ENCODE measurements around the gene ZFC3H1.

The ZFC3H1 gene

GRCh38 chr12:71682466-71682865 is 18.8 kb upstream of the ZFC3H1 start:
- no peak for DNase-seq (ENCODE audit: low read depth in 2 of 2)
- TF ChIP-seq, protein P1, sequence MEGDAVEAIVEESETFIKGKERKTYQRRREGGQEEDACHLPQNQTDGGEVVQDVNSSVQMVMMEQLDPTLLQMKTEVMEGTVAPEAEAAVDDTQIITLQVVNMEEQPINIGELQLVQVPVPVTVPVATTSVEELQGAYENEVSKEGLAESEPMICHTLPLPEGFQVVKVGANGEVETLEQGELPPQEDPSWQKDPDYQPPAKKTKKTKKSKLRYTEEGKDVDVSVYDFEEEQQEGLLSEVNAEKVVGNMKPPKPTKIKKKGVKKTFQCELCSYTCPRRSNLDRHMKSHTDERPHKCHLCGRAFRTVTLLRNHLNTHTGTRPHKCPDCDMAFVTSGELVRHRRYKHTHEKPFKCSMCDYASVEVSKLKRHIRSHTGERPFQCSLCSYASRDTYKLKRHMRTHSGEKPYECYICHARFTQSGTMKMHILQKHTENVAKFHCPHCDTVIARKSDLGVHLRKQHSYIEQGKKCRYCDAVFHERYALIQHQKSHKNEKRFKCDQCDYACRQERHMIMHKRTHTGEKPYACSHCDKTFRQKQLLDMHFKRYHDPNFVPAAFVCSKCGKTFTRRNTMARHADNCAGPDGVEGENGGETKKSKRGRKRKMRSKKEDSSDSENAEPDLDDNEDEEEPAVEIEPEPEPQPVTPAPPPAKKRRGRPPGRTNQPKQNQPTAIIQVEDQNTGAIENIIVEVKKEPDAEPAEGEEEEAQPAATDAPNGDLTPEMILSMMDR (IDR thresholded peaks at IDR 0.05; ENCODE audit: low read depth, low read length), result no peak
- H3K4me3 ChIP-seq (replicated peaks in 1 of 2; ENCODE audit: low read depth in 2 of 2, low read length in 2 of 2), result no peak overlapping the region

DNA sequence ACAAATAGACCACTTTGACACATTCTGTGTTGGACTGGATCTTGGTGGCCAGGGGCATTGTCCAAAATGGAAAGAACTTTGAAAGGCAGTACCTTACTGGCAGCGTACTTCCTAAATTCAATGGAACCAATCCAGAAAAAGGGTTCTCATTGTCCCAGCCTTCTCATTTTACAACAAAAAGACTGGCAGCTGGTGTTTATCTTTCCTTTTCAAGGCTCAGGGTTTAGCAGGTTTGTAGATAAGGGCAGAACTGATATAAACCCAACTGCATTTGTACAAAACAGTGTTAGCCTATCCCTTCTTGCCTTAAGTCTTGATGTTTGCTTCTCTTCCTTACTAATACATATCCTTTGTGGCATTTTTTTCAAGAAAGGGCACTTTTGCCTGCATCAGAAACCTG is 8.2 kb upstream of the ZFC3H1 start:
- H3K4me3 ChIP-seq (replicated peaks in 1 of 2; ENCODE audit: low read depth in 2 of 2, low read length in 2 of 2), result no peak overlapping the region
- TF ChIP-seq, protein P1 (IDR thresholded peaks at IDR 0.05; ENCODE audit: low read depth, low read length), result no peak
- no peak for DNase-seq (ENCODE audit: low read depth in 2 of 2)

- H3K4me3 ChIP-seq (replicated peaks in 1 of 2; ENCODE audit: low read depth in 2 of 2, low read length in 2 of 2), result no peak overlapping the region
- TF ChIP-seq, protein P1 (IDR thresholded peaks at IDR 0.05; ENCODE audit: low read depth, low read length), result no peak
- DNase-seq (ENCODE audit: low read depth in 2 of 2), result no peak
Measured at GRCh38 chr12:71671311-71671710, 7.7 kb upstream of the ZFC3H1 start.

DNA sequence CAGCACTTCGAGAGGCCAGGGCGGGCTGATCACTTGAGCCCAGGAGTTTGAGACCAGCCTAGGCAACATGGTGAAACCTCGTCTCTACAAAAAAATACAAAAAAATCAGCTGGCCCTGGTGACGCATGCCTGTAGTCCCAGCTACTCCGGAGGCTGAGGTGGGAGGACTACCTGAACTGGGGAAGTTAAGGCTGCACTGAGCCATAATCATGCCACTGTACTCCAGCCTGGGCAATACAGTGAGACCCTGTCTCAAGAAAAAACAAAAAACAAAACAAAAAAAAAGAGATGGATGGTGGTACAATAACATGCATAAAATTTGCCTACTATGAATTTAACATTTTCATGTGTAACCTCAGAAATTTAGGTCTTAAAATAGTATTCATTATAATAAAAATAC is 2.6 kb upstream of the ZFC3H1 start:
- DNase-seq (ENCODE audit: low read depth in 2 of 2), result no peak
- no peak overlapping the region for H3K4me3 ChIP-seq (replicated peaks in 1 of 2; ENCODE audit: low read depth in 2 of 2, low read length in 2 of 2)
- TF ChIP-seq, protein P1 (IDR thresholded peaks at IDR 0.05; ENCODE audit: low read depth, low read length), result no peak

DNA sequence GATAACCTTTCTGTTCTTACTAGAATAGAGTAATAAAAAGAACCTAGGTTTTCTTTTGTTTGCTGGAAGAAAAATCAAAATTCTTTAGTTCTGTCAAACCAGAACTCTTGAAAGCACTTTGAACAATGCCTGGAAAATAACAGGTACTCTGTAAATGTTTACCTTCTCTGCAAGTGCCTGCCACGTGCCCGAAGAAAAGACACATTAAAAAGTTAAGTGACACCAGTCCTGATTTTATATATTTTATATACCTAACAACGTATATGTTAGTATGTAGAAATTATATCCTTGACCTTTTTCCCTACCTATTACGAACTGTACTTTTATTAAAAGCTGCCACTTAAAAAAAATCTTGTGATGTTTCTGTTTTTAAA is 1.4 kb upstream of the ZFC3H1 start:
- TF ChIP-seq, protein P1 (IDR thresholded peaks at IDR 0.05; ENCODE audit: low read depth, low read length), result no peak
- DNase-seq (ENCODE audit: low read depth in 2 of 2), result no peak
- H3K4me3 ChIP-seq (replicated peaks in 1 of 2; ENCODE audit: low read depth in 2 of 2, low read length in 2 of 2), result peak overlapping the region; percentile 86 to 95

DNA sequence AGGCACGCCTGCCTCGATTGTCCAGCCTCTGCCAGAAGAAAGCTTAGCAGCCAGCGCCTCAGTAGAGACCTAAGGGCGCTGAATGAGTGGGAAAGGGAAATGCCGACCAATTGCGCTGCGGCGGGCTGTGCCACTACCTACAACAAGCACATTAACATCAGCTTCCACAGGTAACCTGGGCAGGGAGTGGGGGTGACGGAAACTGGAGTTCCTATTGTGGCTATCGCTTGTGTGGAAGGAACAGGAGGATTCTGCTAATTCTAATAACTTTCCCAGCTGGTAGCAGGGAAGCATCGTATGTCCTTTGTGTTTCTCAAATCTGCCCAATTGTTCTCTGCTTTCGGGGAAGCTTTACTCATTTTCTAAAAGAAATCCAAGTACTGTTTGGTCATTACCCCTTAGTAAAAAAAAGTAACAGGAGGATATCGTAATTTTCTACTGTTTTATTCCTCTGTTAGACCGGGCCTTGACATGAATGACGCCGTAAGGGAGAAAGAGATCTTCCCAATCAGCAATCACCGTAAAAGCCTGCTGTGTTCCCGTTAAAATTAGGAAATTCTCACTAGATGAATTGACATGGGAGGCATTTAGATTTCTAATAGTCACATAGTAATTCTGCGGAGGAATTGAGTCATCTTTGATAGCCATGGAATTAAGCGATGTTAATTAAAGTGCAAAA is 902 bp upstream of the ZFC3H1 start:
- TF ChIP-seq, protein P1 (IDR thresholded peaks at IDR 0.05; ENCODE audit: low read depth, low read length), result no peak
- peak overlapping the region; percentile 86 to 95 for H3K4me3 ChIP-seq (replicated peaks in 1 of 2; ENCODE audit: low read depth in 2 of 2, low read length in 2 of 2)
- DNase-seq (ENCODE audit: low read depth in 2 of 2), result no peak

Measured in cardiac fibroblast (primary cell).